Activated CD4-positive, alpha-beta T cell treated with anti-CD3 and anti-CD28 coated beads, Interleukin-2, Interleukin-4, amounts not matched to agents 100 ng/mL and 50 ng/mL, durations not matched to agents 16 hours and 8 hours (primary cell): ENCODE results near the gene PGAM2.

ENCODE experiments used
- DNase-seq: peaks from one replicate; pipeline ENCODE4 v3.0.0-alpha.2; 2020; ENCODE audit warnings: low spot score

The PGAM2 gene

DNA sequence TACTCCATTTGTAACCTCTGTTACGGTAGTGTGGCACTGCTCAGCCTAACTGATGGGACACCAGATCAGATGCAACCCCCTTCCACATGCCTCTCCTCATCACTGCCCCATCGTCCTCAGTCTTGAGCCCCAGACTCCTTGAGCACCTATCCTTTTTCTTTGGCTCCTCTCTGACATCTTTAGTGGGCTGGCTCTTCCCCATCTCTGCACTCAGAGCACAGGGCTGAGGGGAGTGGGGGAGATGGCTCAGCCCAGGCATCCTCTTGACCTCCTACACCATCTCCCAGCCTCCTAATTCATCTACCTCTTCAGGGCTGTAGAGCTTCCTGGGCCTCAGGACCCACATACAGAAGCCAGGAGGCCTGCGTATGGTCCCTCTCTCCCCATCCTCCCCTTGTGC is 18.4 kb upstream of the PGAM2 start:
- DNase-seq = no peak

DNA sequence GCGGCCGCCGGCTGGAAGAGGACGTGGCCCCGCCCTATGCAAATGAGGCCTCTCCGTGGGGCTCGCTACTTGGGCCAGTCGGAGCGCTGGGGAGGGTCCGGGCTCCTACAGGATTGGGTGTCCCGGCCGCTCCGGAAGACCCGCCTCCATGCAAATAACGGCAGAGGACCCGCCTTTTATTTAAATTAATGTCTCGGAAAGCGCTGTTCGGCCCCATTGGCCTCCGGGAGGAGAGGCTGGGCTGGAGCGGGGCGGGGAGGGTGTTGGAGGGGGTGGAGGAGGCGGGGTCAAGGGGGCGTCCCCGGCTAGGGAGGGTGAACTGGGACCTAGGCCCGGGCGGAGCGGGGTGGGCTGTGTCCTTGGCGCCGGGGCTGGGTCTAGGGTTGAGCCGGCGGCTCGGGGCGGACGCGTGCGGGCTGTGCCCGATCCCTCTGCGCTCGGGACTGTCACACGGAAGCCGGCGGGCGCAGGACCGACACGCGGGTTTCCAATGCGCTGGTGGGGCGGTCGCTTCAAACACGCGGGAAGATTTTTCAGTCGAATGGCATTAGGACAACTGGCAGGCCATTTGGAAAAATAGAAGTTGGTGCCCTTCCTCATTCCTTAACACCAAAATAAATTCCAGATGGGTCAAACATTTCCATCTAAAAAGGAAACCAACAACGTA is 17.3 kb upstream of the PGAM2 start:
- DNase-seq = peak; percentile 99

DNA sequence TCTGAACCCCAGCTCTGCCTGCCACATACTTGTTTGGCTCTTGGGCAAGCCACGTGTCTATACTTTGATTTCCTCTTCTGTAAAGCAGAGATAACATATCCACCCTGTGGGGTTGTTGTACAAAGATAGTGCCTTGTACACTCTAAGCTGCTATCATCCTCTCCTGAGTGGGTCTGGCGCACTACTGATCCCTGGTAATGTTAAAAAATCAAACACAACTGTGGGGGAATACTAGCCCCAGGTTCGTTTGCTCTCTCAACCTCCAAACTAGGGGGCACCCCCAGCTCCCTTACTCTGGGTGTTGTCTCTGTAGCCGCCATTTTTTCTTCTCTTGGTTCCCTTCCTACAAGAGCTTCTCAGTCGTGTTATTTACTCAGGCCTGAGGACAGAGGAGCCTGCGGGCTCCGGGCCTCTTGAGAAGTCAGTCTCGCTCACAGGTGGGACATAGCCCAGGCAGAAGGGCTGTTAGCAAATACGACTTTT is 15.9 kb upstream of the PGAM2 start:
- peak; percentile 50 for DNase-seq

DNA sequence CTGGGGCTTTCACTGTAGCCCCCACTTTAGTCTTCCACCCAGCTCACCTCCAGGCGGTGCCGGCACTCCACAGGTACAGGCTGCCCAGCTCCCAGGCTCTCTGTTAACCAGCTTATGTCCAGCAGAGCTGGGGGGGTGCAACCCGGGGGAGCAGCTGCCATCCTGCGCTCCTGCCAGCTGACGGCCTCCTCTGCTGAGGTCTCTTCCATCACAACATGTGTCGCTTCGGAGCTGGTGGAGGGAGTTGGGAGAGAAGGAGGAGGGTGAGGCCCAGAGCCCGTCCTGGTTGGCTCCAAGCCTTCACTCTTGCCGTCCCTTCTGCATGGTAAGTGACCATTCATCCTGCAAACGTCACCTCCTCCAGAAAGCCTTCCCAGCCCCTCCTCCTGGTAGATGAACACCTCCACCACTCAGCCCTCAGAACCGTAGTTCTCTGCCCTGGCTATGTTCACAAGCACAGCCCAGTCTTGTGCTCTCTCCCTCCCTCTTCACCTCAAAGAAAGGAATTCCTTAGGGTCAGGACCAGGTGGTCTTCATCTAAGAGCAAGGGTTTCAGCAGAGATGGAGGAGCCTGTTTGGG is 15.4 kb upstream of the PGAM2 start:
- no peak for DNase-seq

DNA sequence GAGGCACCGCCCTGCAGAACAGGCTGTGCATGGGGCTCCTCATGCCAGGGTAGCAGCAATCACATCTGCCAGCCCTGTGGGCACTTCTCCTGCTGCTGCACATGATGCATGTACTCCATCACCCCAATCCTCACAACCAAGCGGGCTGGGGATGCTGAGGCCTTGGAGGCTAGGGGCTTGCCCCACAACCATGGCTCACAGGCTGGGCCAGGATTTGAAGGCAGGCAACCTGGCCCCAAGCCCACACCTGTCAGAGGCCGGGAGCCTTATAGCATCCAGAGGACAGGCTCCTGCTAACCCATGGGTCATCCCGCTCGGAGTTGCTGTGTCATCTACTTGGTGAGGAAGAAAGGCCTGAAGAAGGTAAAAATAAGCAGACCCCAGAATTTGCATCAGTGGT is 14.8 kb upstream of the PGAM2 start:
- DNase-seq = no peak

DNA sequence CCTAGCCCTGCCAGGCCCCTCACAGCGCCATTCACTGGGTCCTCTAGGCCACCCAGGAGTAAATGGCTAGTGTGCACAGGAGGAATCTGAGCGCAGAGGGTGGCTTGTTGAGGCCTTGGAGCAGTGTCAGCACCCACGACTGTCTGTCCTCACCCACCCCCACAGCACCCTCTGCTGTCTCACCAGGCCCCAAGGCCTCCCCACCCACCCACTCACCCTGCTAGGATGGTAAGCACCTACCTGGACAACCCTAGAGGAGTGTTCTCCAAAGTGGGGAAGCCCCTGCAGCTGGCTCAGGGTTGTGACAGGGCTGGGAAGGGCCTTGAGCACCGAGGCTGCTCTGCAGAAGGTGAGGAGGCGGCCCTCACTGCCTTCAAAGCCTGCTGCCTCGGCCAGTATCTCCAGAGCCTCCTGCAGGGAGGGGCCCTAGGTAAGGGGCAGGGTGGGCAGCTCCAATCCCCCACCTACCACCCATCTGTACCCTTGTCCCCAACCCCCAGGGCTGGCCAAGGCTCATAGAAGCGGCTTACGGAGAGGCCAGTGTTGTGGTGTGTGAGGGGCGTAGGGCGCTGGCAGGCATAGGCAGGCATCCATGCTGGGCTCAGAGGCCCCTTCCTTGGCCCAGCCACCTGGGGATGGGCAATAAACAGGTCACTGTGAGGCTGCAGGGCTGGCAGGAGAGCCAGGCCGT is 14.1 kb upstream of the PGAM2 start:
- DNase-seq = no peak

DNA sequence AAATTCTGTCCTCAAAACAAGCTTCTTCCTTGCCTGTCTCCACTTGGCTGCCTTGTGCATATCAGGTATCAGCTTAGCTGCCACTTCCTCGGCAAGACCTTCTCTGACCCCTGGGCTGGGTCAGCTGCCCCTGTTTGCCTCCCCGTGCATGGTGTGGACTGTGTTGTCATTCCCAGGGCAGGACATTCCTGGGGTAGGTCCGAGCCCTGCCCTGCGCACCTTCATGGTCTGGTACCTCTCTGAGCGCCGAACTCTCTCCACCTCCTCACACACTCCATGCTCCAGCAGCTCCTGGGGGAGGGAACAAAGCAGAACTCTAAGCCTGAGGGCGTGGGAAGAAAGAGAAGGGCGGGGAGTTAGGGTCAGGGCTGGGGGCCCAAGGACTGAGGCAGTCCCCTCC is 13.2 kb upstream of the PGAM2 start:
- DNase-seq = no peak

DNA sequence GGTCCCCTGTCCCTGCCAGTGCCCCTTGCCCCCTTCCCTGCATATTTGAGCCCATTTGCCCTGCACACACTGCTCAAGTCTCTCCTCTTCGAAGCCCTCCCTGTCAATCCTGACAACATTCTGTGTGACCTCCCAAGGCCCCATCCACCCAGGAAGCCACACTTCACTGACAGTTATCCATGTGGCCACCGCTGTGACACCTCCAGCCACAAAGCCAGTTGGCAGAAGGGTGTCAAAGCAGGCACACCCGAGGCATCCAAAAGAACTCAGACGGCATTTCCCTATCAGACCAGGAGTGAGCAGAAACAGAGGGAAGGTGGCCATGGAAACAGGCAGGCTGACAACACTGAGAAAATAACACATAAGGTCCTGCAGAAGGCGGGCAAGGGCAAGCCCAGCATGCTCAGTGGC is 12.3 kb upstream of the PGAM2 start:
- no peak for DNase-seq

DNA sequence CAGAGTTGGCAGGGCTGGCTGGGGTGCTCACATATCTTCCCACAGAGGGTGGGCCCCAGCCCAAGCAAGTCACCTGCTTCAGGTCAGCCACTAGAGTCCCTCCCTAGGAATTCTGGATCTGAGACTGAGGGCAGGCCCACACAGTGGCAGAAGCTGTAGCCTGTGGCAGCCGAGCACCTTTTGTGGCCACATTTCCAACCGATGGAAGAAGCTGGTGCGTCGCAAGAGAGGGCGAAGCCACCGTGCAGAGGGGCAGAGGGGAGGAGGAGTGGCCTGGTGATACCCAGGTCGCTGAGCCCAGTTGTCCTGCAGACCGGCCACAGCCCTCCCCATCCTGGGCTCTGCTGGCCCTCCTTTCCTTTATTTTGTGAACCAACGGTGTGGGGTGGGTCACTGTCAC is 11.7 kb upstream of the PGAM2 start:
- no peak for DNase-seq

DNA sequence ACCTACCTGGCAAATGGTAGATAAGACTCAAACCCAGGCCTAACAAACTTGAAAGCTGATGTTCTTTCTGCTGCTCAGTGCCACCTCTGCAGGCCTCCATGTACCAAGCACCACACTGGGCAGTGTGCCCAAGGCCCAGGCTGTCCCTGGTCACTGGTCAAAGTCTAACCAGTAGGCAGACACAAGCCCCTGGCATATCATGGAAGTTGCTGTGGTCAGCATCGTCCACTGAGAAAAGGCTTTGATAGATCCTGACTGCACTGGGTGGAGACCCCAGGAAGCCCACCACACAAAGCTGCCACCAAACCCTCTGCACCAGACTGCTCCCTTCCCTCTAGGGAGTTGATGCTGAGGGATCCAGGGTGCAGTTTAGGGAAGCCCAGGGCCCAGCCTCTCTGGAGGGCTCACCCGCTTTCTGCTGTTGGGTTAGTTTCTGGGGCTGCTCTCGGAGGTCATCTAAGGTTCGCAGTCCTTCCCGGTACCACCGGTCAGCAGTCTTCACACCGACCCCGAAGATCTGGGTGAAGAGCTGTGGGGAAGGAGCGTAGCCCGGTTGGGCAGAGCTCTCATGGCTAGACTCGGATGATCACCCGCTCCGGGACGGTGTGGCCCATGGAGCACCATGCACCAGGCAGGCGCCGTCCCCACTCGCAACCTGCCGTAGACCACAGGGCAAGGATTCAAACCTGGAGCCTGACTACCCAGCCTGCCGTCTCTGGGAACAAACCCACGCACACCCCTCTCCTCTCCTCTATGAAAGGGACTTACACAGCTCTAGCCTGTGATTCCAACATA is 10.9 kb upstream of the PGAM2 start:
- DNase-seq = no peak

DNA sequence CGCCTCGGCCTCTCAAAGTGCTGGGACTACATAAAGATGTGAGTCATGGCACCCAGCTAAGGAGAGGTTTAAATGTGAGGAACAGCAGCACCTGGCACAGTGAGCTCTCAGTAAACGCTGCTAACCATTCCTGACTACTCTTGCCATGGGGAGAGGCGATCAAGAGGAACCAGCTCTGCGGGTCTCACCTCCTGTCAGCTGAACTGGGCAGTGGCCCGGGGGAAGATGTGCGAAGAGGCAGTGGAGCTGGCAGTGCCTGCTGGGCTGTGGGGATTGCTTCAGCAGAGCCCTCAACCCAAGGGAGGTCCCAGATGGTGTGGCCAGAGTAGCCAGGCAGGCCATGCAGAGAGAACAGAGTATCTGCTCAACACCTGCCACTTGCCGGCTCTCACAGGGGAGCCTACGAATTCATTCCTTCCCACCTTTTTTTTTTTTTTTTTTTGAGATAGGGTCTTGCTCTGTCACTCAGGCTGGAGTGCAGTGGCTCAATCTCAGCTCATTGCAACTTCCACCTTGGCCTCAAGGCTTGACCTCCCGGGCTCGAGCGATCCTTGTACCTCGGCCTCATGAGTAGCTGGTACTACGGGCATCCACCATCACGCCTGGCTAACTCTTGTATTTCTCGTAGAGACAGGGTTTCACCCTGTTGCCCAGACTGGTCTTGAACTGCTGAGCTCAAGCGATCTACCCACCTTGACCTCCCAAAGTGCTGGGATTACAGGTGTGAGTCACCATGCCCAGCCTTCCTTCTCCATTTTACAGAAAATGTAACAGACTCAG is 10.1 kb upstream of the PGAM2 start:
- no peak for DNase-seq

DNA sequence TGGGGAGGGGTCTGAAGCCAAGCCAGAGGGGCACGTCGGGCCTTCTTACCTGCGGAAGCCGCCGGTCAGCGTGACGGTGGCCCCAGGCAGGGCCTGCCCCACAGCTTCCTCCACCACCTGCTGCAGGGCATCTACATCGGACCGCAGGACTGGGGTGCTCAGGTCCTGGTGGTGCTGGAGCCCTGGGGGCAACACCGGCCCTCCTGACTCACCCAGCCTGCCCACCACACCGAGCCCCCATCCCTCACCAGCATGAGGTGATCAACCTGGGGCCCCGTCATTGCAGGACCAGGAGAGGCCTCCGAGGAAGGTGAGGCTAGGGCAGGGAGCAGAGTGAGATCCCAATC is 9.0 kb upstream of the PGAM2 start:
- no peak for DNase-seq

DNA sequence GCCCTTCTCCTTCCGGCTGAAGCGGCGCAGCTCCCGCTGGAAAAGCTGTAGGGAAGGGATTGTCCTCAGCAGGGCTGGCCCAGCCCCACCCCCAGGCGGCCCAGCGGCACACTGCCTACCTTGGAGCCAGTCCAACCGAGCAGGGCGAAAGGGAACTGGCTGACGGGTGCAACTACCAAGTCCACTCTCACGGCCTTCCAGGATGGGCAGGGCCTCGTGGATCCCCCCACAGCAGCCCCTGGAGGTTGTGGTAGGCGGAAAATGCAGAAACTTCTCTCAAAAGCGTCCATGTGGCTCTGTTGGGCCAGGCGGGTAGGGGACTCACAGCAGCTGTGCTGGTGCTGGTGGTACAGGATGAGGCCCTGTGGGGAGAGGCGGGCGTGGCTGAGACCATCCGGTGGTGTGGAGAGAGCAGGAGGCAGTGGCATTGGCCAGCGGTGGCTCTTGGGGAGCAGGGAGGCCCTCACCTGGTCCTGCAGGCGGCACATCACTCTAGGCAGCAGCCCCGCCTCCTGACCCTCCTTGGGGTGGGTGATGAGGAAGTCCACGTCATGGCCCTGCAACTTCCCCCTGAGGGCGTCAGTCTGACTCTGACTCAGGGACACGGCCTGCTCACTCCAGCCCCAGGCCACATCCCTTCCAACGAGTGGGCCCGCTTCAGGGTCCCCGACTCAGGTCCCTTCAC is 8.4 kb upstream of the PGAM2 start:
- peak; percentile 41 for DNase-seq

DNA sequence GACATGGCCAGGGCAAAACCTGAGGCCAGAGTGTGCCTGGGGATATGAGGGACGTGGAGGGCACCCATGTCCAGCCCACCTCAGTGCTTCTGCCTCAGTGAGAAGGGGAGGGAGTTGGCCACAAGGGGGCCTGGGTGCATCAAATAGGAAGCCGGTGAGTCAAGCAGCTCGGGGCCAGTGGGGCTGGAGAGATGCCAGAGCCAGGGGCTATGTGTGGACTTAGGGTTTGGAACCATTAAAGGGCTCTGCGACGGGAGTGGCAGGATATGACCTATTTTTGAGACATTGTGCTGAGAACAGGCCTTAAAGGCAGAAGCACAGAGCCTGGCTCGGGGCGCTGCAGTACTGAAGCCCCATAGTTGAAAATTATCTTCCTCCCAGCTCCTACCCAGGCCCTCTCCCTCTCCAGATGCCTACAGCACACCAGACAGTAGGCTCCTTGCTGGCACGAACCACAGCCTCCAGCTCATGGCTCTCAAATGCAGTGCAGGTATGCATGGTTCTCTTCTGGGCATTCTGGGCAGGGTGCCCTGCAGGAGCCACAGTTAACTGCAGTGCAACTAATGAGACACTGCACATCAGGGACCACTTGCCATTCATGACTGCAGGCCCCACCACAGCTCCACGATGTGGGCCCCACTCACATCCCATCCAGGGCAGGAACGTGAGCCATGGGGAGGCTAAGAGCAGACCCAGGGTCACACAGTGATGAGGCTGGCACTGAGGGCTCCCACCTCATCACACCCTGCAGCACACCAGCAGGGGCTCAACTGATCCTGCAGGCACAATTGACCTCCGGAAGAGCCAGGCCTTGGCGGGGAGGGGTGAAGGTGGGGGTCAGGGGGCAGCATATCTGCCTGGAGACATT is 7.2 kb upstream of the PGAM2 start:
- no peak for DNase-seq

DNA sequence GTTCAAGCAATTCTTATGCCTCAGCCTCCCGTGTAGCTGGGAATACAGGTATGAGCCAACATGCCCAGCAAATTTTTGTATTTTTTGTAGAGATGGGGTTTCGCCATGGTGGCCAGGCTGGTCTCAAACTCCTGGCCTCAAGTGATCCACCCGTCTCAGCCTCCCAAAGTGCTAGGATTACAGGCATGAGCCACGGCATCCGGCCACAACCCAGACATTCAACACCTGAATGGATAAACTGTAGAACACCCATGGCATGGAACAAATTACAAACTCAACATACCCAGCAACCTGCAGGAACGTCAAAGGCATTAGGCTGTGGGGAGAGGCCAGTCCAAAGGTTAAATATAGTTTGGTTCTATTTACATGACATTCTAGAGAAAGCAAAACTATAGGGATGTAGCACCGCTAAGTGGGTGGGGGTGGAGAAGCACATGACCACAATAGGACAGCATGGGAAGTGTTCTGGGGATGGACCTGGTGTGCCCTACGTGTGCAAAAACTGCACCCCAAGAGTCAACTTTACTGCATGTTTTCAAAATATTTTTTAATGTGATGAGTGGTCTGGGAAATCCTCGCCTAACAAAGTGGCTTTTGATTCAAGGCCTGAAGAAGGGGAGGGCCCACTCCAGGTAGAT is 6.5 kb upstream of the PGAM2 start:
- no peak for DNase-seq

DNA sequence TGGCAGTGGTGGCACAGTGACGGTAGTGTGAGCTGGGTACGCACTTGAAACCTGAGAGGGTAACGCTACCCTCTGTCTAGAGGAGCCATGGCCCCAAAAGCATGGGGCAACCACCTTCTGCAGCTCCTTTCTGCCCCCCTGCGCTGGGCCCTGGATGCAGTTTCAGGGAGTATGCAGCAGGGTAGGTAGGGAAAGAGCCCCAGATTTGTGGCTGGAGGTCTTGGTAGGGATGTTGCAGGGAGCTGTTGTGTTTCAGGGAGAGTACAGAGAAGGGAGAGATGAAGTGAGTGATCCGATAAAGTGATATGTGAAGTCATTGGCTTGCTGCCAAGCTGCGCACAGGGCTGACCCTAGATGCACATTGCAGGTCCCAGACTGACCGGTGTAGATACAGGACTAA is 2.7 kb upstream of the PGAM2 start:
- DNase-seq = no peak

DNA sequence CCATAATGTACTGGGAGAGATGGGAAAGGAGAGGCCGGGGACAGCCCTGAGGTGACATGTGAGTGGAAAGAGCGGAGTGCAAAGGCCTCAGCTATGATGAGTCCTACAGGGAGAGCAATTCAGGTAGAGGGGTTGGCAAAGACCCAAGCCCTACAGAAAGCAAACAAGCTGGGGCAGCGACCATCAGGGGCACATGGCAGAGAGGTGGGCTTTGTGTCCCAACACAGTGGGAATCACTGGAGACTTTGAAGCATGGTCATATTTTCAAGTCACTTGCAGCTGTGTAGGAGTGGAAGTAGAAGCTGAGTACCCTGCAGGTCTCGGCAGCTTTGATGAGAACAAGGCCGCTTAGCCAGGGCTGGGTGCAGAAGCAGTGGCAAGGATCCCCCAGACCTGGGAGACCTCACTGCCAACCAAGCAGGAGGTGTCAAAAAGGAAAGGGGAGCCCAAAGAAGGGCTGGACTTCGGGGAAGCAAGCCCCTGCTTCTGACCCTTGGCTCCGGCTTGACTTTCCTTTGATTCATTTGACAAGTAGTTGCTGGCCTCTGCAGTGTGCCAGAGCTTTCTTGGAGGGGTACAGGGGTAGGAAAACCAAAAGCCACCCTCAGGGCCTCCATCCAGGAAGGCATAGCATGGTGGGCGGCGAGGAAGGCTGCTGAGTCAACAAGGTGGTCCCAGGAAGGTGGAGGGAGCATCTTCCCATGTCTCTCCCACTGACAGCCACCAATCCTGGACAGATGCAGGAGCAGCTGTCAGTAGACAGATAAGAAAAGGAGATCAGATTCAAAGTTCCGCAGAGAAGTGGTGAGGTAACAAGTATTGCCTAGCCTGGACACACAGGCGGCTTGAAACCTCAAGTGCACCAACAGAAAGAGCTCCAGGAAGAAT is 1.9 kb upstream of the PGAM2 start:
- no peak for DNase-seq

DNA sequence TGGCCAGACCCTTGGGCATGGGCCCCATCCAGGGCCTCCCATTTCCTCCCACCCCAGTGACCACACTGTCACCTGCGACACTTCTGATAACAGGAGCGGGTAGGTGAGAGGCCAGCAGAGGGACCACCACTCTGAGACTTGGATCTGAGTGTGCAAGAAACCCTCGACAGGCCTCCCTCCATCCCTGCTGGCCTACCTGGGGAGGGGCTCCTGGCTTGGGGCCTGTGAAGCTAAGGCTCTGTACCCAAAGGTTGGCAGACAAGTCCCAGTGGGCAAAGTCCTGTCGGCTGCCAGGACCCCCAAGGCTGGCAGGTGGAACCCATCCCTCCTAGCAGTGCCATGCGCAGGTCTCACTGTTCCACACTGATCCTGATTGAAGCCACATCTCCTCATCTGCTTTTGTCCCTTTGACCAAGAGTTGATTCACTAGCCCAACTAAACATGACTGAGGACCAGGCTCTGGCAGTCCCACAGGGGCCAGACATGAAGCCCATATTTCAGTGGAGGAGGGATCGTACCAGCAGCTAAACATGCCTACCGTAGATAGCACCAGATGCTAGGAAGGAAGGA is 1.2 kb upstream of the PGAM2 start:
- DNase-seq = no peak

DNA sequence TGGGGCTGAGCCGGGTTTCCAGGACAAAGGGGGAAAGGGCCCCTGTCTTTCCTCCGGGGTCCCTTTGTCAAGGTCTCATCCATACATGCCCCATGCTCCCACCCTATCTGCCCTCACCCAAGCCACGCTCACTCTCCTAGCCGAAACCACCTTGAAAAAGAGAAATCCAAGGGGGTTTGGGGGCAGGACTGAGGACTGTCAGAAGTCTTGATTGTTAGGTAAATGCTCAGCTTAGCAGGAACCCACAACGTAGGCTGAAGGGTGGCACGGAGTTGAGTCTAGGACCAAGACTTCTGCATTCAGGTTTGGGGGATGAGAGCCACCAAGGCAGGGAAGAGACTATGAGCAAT is 719 bp upstream of the PGAM2 start:
- no peak for DNase-seq
